GM23338 (cell line): ENCODE data around the gene WASL. TPM values are rescaled to one million over a fixed set of nuclear protein-coding genes. Genes with fewer than 3 reads are reported as not detected.

Experiments
- ATAC-seq: fragments of 200-7000 bp; cut with Tn5 transposase; 3 replicates; pipeline ENCODE4 v1.9.1; 2020
- DNase-seq: peaks from one replicate; pipeline ENCODE4 v3.0.0-alpha.2; 2015; ENCODE audit warnings: low spot score
- H2AFZ ChIP-seq: fragments of 200-600 bp; sonication (generic); 2 replicates; pipeline ENCODE4 v1.8.0; 2016; ENCODE audit warnings: antibody characterized with exemption, mild to moderate bottlenecking, moderate library complexity
- H3F3A ChIP-seq: fragments of 200-600 bp; sonication (generic); replicated peaks from 2 replicates; pipeline ENCODE4 v1.8.0; 2017; ENCODE audit warnings: antibody characterized with exemption, mixed run types, low read depth
- H3K27ac ChIP-seq: fragments of 200-600 bp; sonication (generic); 2 replicates; pipeline ENCODE4 v1.6.1; 2016; ENCODE audit warnings: low read depth
- H3K27me3 ChIP-seq: fragments of 200-600 bp; sonication (generic); 2 replicates; pipeline ENCODE4 v1.8.0; 2016; ENCODE audit warnings: mild to moderate bottlenecking, mixed run types, moderate library complexity; ENCODE audit not compliant: insufficient read depth
- H3K36me3 ChIP-seq: fragments of 200-600 bp; sonication (generic); 2 replicates; pipeline ENCODE4 v1.8.0; 2016; ENCODE audit warnings: mild to moderate bottlenecking; ENCODE audit not compliant: insufficient read depth
- H3K4me1 ChIP-seq: fragments of 200-600 bp; sonication (generic); 2 replicates; pipeline ENCODE4 v1.8.0; 2016; ENCODE audit warnings: mild to moderate bottlenecking, moderate library complexity; ENCODE audit not compliant: insufficient read depth
- H3K4me2 ChIP-seq: fragments of 200-600 bp; sonication (generic); 2 replicates; pipeline ENCODE4 v1.7.1; 2017; ENCODE audit warnings: mixed run types
- H3K4me3 ChIP-seq: fragments of 200-600 bp; sonication (generic); 2 replicates; pipeline ENCODE4 v1.6.1; 2016; ENCODE audit warnings: mixed run types
- H3K79me2 ChIP-seq: fragments of 200-600 bp; sonication (generic); replicated peaks from 2 replicates; pipeline ENCODE4 v1.8.0; 2017; ENCODE audit warnings: mild to moderate bottlenecking; ENCODE audit not compliant: insufficient read depth
- H3K9me2 ChIP-seq: fragments of 200-600 bp; sonication (generic); 2 replicates; pipeline ENCODE4 v1.8.0; 2017; ENCODE audit not compliant: insufficient read depth
- H4K20me1 ChIP-seq: fragments of 200-600 bp; sonication (generic); replicated peaks from 2 replicates; pipeline ENCODE4 v1.8.0; 2017; ENCODE audit warnings: mild to moderate bottlenecking; ENCODE audit not compliant: insufficient read depth
- H3K27ac Mint-ChIP-seq: 2 replicates; pipeline ENCODE4 v1.8.0; 2020; ENCODE audit warnings: inconsistent platforms, mild to moderate bottlenecking, moderate library complexity, mixed read lengths
- H3K27me3 Mint-ChIP-seq: 3 replicates; pipeline ENCODE4 v1.8.0; 2022; ENCODE audit warnings: low read depth, mild to moderate bottlenecking, moderate library complexity, mixed read lengths, inconsistent platforms; ENCODE audit not compliant: insufficient read depth, poor library complexity
- H3K36me3 Mint-ChIP-seq: 3 replicates; pipeline ENCODE4 v1.8.0; 2021; ENCODE audit warnings: low read depth, mild to moderate bottlenecking, inconsistent platforms, moderate library complexity, mixed read lengths
- H3K4me1 Mint-ChIP-seq: 3 replicates; pipeline ENCODE4 v1.8.0; 2020; ENCODE audit warnings: mild to moderate bottlenecking, inconsistent platforms, mixed read lengths
- H3K4me3 Mint-ChIP-seq: 3 replicates; pipeline ENCODE4 v1.8.0; 2021; ENCODE audit warnings: moderate library complexity, mild to moderate bottlenecking, inconsistent platforms, mixed read lengths
- H3K9me3 Mint-ChIP-seq: 3 replicates; pipeline ENCODE4 v1.8.0; 2020; ENCODE audit warnings: moderate library complexity, mild to moderate bottlenecking, inconsistent platforms, mixed read lengths
- CREB1 ChIP-seq: fragments of 250-450 bp; sonication (Bioruptor Pico); IDR thresholded peaks from 2 replicates; pipeline ENCODE4 v1.5.0; 2020; ENCODE audit warnings: low read depth, mild to moderate bottlenecking, moderate library complexity
- ETS1 ChIP-seq: IDR thresholded peaks from 2 replicates; pipeline ENCODE4 v1.6.1; 2016; ENCODE audit warnings: antibody characterized with exemption
- EZH2 ChIP-seq: fragments of 200-600 bp; sonication (generic); IDR thresholded peaks from one replicate; pipeline ENCODE4 v1.8.0; 2017; ENCODE audit warnings: antibody characterized with exemption, mild to moderate bottlenecking, low read depth; ENCODE audit not compliant: unreplicated experiment
- JUNB ChIP-seq: IDR thresholded peaks from one replicate; pipeline ENCODE4 v1.6.1; 2016; ENCODE audit warnings: antibody characterized with exemption; ENCODE audit not compliant: unreplicated experiment
- NANOG ChIP-seq: IDR thresholded peaks from 2 replicates; pipeline ENCODE4 v1.6.1; 2016; ENCODE audit warnings: antibody characterized with exemption, borderline replicate concordance
- POLR2AphosphoS5 ChIP-seq: IDR thresholded peaks from 2 replicates; pipeline ENCODE4 v1.6.1; 2016; ENCODE audit warnings: antibody characterized with exemption, low read depth
- REST ChIP-seq: IDR thresholded peaks from one replicate; pipeline ENCODE4 v1.6.1; 2018; ENCODE audit warnings: antibody characterized with exemption; ENCODE audit not compliant: unreplicated experiment
- STAT1 ChIP-seq: IDR thresholded peaks from one replicate; pipeline ENCODE4 v1.6.1; 2016; ENCODE audit warnings: antibody characterized with exemption; ENCODE audit not compliant: unreplicated experiment
- ZNF462 ChIP-seq: fragments of 250-450 bp; sonication (Bioruptor Pico); IDR thresholded peaks from 2 replicates; pipeline ENCODE4 v1.5.0; 2020; ENCODE audit warnings: mild to moderate bottlenecking, moderate library complexity
- polyA plus RNA-seq: library from polyadenylated mRNA; unstranded; fragments of >200 nt; fragmentation: Nextera tagmentation; extraction: Ambion mirVana; gene quantifications from 2 replicates; pipeline ENCODE4 v1.2.1, GENCODE V29; 2016
- total RNA-seq: library from RNA; depleted of rRNA; stranded (reverse); fragments of >200 nt; shearing (Covaris generic); gene quantifications from 2 replicates; pipeline ENCODE4 v1.2.3, GENCODE V29; 2014

The WASL gene
- total and polyA plus RNA-seq, 2 experiments from 2014 or later = 36.4 to 45.3 TPM

- TF ChIP-seq ZNF462 (CRISPR knock-in tag) (no peak), NANOG (no peak)
These were observed 109.2 kb downstream of the WASL start (continued) for GRCh38 chr7:123639631-123640030.

- no peak for DNase-seq
- Histone ChIP-seq H3K4me1 (no peaks in the 10 kb centered on the region), H2AFZ (no peak overlapping the region), H3F3A (no peaks in the 10 kb centered on the region), H3K79me2 (no peaks in the 10 kb centered on the region), H3K36me3 (no peaks in the 10 kb centered on the region), H3K9me2 (no peaks in the 10 kb centered on the region), H3K27me3 (no peaks in the 10 kb centered on the region), H3K27ac (no peak overlapping the region; the same call in 1 of the 2 replicates), H3K4me2 (no peak overlapping the region), H3K4me3 (no peak overlapping the region), H4K20me1 (no peaks in the 10 kb centered on the region)
- ATAC-seq = no peak
- Mint-ChIP-seq H3K4me1 (peaks cover 6% of the 10 kb centered on the region), H3K27ac (no peak overlapping the region), H3K27me3 (peaks cover 2% of the 10 kb centered on the region), H3K9me3 (no peaks in the 10 kb centered on the region), H3K36me3 (no peaks in the 10 kb centered on the region), H3K4me3 (no peak overlapping the region)
- TF ChIP-seq EZH2 (no peak), POLR2AphosphoS5 (no peak), ETS1 (no peak), CREB1 (CRISPR knock-in tag) (no peak), REST (no peak), STAT1 (no peak), JUNB (no peak)
These were observed 110.9 kb downstream of the WASL start for GRCh38 chr7:123637878-123638277.
